WTC11 (cell line): Measurements from ENCODE around the gene TIAL1.

Experiments
- ATF3 ChIP-seq: sonication (generic); formaldehyde crosslinking; conservative IDR thresholded peaks from 2 replicates; pipeline ENCODE4 v1.8.1; 2022; ENCODE audit warnings: mild to moderate bottlenecking, missing genetic modification reagents
- CREB1 ChIP-seq: sonication (generic); formaldehyde crosslinking; IDR thresholded peaks from 2 replicates; pipeline ENCODE4 v1.8.0; 2023; ENCODE audit warnings: mild to moderate bottlenecking, missing genetic modification reagents
- CTCF ChIP-seq: fragments of 200-600 bp; IDR thresholded peaks from 2 replicates; pipeline ENCODE4 v1.8.0; 2022; ENCODE audit warnings: antibody characterized with exemption
- HMGXB4 ChIP-seq: sonication (generic); formaldehyde crosslinking; IDR thresholded peaks from 2 replicates; pipeline ENCODE4 v1.8.1; 2023; ENCODE audit warnings: mild to moderate bottlenecking, moderate library complexity, missing genetic modification reagents
- JUN ChIP-seq: sonication (generic); formaldehyde crosslinking; IDR thresholded peaks from 2 replicates; pipeline ENCODE4 v1.8.0; 2023; ENCODE audit warnings: mild to moderate bottlenecking, missing genetic modification reagents
- MAX ChIP-seq: sonication (generic); formaldehyde crosslinking; IDR thresholded peaks from 2 replicates; pipeline ENCODE4 v1.8.0; 2022; ENCODE audit warnings: mild to moderate bottlenecking, missing genetic modification reagents
- NR3C1 ChIP-seq: sonication (generic); formaldehyde crosslinking; conservative IDR thresholded peaks from 2 replicates; pipeline ENCODE4 v1.8.1; 2023; ENCODE audit warnings: low read depth, mild to moderate bottlenecking, missing genetic modification reagents
- USF1 ChIP-seq: sonication (generic); formaldehyde crosslinking; IDR thresholded peaks from 2 replicates; pipeline ENCODE4 v1.8.0; 2022; ENCODE audit warnings: mild to moderate bottlenecking, missing genetic modification reagents
- USF2 ChIP-seq: sonication (generic); formaldehyde crosslinking; IDR thresholded peaks from 2 replicates; pipeline ENCODE4 v1.8.1; 2023; ENCODE audit warnings: mild to moderate bottlenecking, missing genetic modification reagents, moderate library complexity
- ZNF263 ChIP-seq: sonication (generic); formaldehyde crosslinking; IDR thresholded peaks from 2 replicates; pipeline ENCODE4 v1.8.1; 2022; ENCODE audit warnings: low read depth, mild to moderate bottlenecking, moderate library complexity, missing genetic modification reagents
- ZNF317 ChIP-seq: sonication (generic); formaldehyde crosslinking; IDR thresholded peaks from 2 replicates; pipeline ENCODE4 v1.8.1; 2023; ENCODE audit warnings: low read depth, mild to moderate bottlenecking, moderate library complexity, missing genetic modification reagents, borderline replicate concordance
- ZNF425 ChIP-seq: fragments of 250-450 bp; sonication (Bioruptor Pico); conservative IDR thresholded peaks from 2 replicates; pipeline ENCODE4 v1.9.0; 2021; ENCODE audit warnings: mild to moderate bottlenecking

- no peak for TF ChIP-seq CTCF
- TF ChIP-seq ZNF263 (CRISPR knock-in tag), result no peak
- TF ChIP-seq CREB1, result no peak
- TF ChIP-seq ZNF317 (CRISPR knock-in tag), result no peak
- no peak for TF ChIP-seq JUN (CRISPR knock-in tag)
- no peak for TF ChIP-seq ZNF425 (CRISPR knock-in tag)
- TF ChIP-seq MAX (CRISPR knock-in tag), result no peak
- TF ChIP-seq NR3C1 (CRISPR knock-in tag), result no peak
- no peak for TF ChIP-seq USF2 (CRISPR knock-in tag)
- TF ChIP-seq ATF3 (CRISPR knock-in tag), result no peak
- TF ChIP-seq USF1 (CRISPR knock-in tag), result no peak
- no peak for TF ChIP-seq HMGXB4 (CRISPR knock-in tag)
Measured at GRCh38 chr10:119575506-119575905, 21.3 kb downstream of the TIAL1 start.
